ENCODE measurements around the gene PTH2R. TPM values are rescaled to one million over a fixed set of nuclear protein-coding genes. Genes with fewer than 3 reads are reported as not detected.

The PTH2R gene
- total RNA-seq, 2 donors from 2014 or later = 0.37 TPM; not detected in 1

- Mint-ChIP-seq H3K4me1 (peaks cover 8% of the 10 kb centered on the region), H3K4me3 (no peak overlapping the region), H3K27ac (no peak overlapping the region), H3K36me3 (ENCODE audit: low read depth) (peaks cover 1% of the 10 kb centered on the region), H3K27me3 (ENCODE audit: insufficient read depth) (no peaks in the 10 kb centered on the region), H3K9me3 (peaks cover 5% of the 10 kb centered on the region)
- Histone ChIP-seq H3K27me3 (ENCODE audit: control insufficient read depth, insufficient read depth, low read length, poor library complexity, severe bottlenecking) (no peaks in the 10 kb centered on the region), H3K4me1 (ENCODE audit: control insufficient read depth, insufficient read depth, low read length) (peaks cover 4% of the 10 kb centered on the region), H3K27ac (ENCODE audit: low read depth, low read length) (no peak overlapping the region), H3K36me3 (ENCODE audit: control insufficient read depth, insufficient read depth, low read length) (no peaks in the 10 kb centered on the region), H3K9ac (ENCODE audit: extremely low read depth, low read length, poor library complexity, severe bottlenecking) (no peak overlapping the region), H3K4me3 (ENCODE audit: low read length) (no peak overlapping the region), H3K9me3 (ENCODE audit: control insufficient read depth, low read length) (peaks cover 1% of the 10 kb centered on the region)
- no peak for DNase-seq
- WGBS, 2 experiments (ENCODE audit: insufficient coverage in 1 of 2, insufficient read length in 1 of 2) = 90% methylated on average over 2 to 3 of the region's 3 CpGs
- TF ChIP-seq CTCF (conservative IDR thresholded peaks at IDR 0.05) = no peak
Observed at GRCh38 chr2:208541989-208542464, 135.4 kb downstream of the PTH2R start.

- H3K4me1 Mint-ChIP-seq = peaks cover 8% of the 10 kb centered on the region
- no peak for TF ChIP-seq CTCF (conservative IDR thresholded peaks at IDR 0.05)
- no peak overlapping the region for H3K27ac Mint-ChIP-seq
- Histone ChIP-seq H3K36me3 (ENCODE audit: control insufficient read depth, insufficient read depth, low read length) (no peaks in the 10 kb centered on the region), H3K4me3 (ENCODE audit: low read length) (no peak overlapping the region), H3K9me3 (ENCODE audit: control insufficient read depth, low read length) (no peaks in the 10 kb centered on the region), H3K27me3 (ENCODE audit: control insufficient read depth, insufficient read depth, low read length, poor library complexity, severe bottlenecking) (no peaks in the 10 kb centered on the region), H3K4me1 (ENCODE audit: control insufficient read depth, insufficient read depth, low read length) (peaks cover 4% of the 10 kb centered on the region), H3K27ac (ENCODE audit: low read depth, low read length) (no peak overlapping the region), H3K9ac (ENCODE audit: extremely low read depth, low read length, poor library complexity, severe bottlenecking) (no peak overlapping the region)
- H3K4me3 Mint-ChIP-seq = no peak overlapping the region
- no peaks in the 10 kb centered on the region for H3K36me3 Mint-ChIP-seq (ENCODE audit: low read depth)
- H3K27me3 Mint-ChIP-seq (ENCODE audit: insufficient read depth) = no peaks in the 10 kb centered on the region
- DNase-seq = no peak
- no peaks in the 10 kb centered on the region for H3K9me3 Mint-ChIP-seq
- 71 to 84% methylated on average over 1 of the region's 1 CpG for WGBS, 2 experiments (ENCODE audit: insufficient coverage in 1 of 2, insufficient read length in 1 of 2)
Observed at GRCh38 chr2:208542465-208543041, 136.0 kb downstream of the PTH2R start.

Other genes with a start within 250 kb of the PTH2R start
- not detected for gene CRYGA, start 243.2 kb upstream of the PTH2R start, total RNA-seq
- under 1 TPM in 1 of 2 donors, not detected in 1; 0.55 TPM for gene C2orf80, start 216.8 kb upstream of the PTH2R start, total RNA-seq
- 100 to 1,000 TPM; 305 to 431 TPM for gene IDH1, start 151.7 kb upstream of the PTH2R start, total RNA-seq
- 10 to 100 TPM; 34.9 to 41.2 TPM for gene PIKFYVE, start 140.5 kb upstream of the PTH2R start, total RNA-seq

All from endodermal cell (in vitro differentiated cells).